HG03060 (cell line): ENCODE measurements around the gene NRGN.

Experiments used
- ATAC-seq: cut with Tn5 transposase; IDR thresholded peaks from one replicate; pipeline ENCODE4 v1.9.1; 2021; ENCODE audit warnings: low read depth, moderate number of reproducible peaks; ENCODE audit not compliant: unreplicated experiment

NRGN gene

DNA sequence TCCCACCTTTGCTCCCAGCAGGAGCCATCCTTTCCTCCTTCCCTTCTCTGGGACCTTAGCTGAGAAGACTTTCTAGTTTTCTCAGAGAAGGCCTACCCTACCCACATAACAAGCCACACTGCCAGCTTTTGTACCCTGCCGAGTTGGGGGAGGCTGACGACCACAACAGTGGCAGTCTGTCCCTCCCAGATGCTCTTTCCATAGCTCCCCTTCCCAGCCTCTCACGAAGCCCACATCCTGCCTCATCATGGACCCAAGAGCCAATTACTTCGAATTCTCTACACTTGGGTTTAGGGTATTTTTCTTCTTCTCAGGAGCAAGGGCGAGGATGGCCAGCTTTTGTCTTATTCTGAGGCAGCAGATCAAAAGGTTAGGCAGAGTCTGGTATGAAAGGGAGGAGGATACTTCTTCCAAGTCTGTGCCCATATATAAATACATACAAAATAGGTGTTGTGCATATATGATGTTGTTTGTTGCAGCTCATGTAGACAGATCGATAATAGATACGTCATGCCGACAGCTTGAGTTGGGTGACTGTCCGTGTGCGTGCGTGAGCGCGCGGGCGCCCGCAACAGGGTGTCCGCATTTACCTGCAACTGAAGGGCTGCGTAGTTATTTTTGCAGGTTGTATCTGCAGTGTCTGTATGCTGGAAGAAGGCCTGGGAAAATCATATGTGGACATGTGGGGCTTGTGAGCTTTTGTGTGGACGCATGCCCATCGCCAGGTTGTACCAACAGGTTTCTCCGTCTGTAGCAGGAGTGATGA lies 846 bp upstream of the NRGN start:
- no peak for ATAC-seq

DNA sequence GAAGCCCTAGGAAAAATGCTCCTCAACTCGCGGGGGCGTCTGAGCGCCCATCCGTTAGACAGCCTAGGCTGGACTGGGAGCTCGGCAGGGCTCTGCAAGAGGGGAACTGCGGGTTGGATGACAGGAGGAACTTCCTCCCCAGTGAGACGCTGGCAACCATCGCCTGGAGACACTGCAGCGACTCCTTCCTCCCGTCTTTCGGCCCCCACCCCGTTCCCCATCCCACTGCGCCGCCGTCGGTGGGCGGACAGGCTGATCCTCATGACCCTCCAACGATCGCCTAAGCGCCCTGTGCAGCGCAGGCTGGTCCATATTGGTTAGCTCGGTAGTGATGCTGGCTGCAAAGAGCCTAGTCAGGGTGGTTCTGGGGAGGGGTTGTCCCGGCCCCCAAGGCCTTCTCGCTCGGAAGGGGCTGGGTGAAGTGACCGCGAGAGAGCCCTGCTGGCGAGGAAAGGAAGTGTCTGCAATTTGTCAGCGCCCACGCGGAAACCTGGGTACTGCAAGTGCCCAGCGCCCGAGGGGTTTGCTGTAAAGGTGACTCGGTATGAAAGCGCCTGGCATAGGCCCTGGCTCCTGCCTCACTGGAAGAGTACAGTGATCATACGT lies 638 bp downstream of the NRGN start:
- no peak for ATAC-seq

DNA sequence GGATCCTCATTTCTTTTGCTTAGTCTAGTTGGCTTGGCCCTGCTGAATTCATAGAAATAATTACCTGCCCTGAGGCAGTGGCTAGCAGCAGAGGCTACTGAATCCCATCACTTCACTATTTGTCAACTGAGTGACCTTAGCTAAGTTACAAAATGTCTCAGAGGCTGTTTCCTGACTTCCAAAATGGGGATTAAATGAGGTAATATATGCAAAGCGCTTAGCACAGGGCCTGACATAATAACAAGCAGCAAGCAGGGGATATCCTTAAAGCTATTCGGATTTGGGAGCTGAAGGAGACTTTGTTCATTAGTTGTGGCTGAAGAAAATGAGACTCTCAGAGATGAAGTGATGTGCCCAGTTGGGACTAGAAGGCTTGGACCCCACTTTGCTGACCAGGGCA lies 2.8 kb downstream of the NRGN start:
- no peak for ATAC-seq

DNA sequence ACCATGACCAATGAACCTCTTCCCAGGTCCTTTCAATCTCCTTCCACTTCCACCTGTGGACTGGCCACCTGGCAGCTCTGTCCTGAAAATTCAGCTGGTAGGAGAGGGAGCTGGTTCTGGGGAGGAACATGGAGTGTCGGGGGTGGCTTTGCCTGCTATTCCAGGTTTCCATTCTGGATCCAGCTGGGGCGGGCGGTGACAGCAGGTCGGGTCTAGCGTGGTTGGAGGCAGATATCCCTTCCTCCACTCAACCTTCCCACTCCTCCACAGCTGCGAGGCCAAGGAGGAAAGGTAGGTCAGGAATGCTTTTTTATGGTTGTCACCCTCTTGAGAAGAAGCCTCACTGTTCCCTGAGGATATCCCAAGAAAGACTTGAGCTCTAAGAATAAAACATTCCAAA lies 3.3 kb downstream of the NRGN start:
- no peak for ATAC-seq

DNA sequence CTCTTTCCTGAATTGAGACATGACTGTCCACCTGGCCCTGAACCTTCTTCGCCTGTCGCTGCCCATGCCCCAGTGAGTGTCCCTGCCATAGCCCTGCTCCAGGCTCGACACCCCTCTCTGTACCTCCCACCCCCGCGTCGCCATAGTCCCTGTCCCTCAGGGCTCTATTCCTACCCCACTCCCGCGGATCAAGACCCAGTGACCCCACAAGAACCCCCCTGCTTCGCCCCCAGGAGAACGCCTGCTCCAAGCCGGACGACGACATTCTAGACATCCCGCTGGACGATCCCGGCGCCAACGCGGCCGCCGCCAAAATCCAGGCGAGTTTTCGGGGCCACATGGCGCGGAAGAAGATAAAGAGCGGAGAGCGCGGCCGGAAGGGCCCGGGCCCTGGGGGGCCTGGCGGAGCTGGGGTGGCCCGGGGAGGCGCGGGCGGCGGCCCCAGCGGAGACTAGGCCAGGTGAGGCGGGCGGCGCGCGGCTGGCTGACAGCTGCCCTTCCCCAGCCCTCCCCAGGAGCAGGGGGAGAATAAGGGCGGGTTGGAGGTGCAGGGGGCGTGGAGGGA lies 5.6 kb downstream of the NRGN start:
- no peak for ATAC-seq

DNA sequence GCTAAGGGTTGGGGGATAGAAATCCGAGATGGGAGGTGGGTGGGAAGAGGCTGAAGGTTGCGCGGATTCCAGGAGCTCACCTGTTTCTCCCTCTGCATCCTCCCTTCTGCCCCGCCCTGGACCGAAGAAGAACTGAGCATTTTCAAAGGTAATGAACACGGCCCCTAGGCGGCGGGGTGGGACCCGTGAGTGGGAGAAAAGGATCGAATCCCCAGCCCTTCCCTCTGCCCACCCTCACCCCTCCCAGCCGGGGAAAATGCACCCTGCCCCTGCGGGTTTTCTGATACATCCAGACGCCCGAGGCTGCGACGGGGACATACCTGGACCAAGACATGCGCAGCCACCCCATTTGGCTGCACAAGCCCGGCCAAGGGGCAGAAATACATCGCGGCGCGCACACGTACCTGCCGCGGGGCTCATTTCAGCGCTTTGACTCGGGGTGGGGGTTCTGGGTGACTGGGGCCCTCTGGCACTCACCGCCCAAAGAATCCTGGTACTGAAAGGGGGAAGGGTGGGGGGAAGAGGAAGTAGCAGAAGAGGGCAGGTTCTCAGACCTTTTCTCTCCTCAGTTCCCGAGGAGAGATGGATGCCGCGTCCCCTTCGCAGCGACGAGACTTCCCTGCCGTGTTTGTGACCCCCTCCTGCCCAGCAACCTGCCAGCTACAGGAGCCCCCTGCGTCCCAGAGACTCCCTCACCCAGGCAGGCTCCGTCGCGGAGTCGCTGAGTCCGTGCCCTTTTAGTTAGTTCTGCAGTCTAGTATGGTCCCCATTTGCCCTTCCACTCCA lies 6.3 kb downstream of the NRGN start:
- peak; percentile 5 for ATAC-seq

DNA sequence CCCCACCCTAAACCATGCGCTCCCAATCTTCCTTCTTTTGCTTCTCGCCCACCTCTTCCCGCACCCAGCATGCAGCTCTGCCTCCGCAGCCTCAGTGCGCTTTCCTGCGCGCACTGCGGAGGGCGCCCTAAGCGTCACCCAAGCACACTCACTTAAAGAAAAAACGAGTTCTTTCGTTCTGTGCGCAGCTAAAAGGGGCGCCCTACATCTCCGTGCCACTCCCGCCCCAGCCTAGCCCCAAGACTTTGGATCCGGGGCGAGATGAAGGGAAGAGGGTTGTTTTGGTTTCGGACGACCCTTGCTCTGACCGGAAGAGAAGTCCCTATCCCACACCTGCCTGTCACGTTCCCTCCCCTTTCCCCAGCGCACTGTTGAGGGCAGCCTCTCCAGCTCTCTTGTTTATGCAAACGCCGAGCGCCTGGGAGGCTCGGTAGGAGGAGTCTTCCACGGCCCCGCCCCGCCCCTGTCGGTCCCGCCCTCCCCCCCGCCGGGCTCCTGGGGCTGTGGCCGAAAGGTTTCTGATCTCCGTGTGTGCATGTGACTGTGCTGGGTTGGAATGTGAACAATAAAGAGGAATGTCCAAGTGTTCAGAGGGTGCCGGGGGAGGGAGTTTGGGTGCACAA lies 7.0 kb downstream of the NRGN start:
- peak; percentile 73 for ATAC-seq

DNA sequence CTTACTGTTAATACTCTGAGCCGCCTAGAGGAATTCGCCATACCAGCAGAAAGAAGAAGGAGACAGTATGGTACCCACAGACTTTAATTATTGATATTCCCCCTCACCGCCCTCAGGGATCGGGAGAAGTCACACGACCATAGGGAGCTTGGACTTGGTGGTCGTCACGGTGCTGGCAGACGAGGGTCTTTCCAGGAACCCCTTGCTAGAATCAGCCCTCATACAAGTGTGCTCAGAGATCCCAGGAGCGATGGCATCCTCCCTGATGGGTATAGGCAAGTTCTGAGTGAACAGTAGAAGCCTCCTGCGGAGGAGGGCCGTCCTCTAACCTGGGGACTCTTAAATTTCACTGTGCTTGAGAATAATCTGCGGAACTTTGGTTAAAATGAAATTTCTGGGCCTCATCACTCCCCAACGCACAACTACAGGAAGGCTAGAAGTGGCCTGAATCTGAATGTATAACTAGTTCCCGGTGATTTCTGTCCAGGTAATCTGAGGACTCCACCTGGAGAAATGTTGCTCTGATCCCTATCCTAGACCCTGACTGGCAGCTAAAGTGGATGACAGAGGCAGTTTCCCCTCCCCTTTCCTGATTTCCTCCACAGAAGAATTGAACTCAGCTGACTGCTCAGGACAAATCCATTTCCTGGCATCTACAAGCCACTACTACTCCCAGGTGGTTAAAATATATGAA lies 7.8 kb downstream of the NRGN start:
- no peak for ATAC-seq

DNA sequence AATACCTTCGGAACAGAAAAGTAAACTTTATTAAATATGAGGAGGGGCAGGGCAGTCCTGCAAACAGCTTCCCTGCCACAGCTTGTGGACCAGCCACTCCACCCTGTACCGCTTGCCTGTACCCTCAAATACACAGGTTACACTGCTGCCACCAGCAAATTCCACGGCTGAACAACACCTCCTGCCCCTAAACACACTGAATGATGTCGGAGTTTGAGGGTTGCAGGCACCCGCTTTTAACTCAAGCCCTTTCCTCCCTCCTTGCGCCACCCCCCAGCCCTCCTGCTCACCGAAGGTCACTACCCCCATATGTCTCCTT lies 8.3 kb downstream of the NRGN start:
- ATAC-seq = no peak

DNA sequence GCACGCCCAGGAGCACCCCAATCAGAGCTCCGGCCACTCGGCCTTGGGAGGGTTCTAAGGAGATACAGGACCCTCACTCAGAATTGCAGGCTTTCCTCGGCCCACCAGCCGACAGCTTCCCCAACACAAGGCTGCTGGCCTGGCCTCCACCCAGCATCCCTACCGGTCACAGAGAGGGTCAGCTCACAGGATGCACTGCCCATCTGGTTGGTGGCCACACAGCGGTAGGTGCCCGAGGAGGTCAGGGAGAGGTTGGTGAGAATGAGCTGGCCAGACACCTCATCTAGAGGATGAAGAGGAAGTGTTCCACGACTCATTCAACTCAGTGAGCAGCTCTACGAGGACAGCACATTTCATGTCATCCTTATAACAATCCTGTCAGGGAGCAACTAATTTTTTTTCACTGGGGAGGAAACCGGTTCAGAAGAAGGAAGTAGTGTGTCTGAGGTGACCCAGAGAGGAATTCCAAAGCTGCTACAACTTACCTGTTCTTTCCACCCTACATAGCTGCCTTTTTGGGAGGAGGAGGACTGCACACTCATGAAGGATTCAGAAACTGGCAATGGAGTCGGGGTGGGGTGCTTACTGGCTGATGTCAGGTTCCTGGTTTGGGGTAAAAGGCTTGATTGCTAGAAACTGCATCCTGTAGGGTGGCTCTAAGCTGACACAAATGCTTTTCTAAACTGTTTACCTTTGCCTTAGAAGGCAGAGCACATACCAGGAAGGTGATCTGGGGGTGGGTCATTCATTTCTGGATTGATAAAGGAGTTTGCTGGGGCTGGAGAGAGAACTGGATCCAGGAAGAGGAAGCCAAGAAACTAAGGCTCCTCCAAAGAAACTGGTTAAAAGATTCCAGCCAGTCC lies 9.0 kb downstream of the NRGN start:
- ATAC-seq = no peak

DNA sequence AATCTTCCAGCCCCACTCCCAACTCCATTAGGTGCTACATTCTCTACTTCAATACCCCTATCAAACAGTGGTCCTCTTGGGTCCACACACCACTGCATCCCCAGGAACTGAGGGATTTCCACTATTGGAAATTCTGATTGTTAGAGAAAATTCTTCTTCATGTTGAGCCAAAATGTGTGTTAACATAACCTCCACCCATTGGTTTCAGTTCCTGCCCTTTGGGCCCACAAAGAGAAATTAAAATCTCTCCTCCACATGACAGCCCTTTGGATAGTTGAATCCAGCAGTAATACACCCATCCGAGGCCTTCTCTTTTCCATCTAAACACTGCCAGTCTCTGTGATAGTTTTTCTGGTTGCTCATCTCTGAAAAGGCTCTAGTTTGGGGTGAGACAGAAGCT lies 10.2 kb downstream of the NRGN start:
- ATAC-seq = no peak

DNA sequence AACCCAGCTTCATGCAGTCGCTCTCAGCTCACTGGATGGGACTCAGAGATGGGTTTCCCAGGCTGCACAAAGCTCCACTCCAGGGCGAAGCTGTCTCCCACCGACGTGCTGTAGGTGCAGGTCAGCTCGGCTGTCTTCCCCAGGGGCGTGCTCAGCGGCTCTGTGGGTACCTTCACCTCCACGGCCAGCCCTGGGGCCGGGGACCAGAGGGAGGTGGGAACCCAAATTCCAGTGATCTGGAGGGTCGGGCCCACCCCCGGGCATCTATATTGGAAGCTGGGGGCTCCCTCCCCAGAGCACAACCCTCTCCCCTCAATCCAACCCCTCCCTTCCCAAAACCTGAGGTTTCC lies 11.6 kb downstream of the NRGN start:
- no peak for ATAC-seq

DNA sequence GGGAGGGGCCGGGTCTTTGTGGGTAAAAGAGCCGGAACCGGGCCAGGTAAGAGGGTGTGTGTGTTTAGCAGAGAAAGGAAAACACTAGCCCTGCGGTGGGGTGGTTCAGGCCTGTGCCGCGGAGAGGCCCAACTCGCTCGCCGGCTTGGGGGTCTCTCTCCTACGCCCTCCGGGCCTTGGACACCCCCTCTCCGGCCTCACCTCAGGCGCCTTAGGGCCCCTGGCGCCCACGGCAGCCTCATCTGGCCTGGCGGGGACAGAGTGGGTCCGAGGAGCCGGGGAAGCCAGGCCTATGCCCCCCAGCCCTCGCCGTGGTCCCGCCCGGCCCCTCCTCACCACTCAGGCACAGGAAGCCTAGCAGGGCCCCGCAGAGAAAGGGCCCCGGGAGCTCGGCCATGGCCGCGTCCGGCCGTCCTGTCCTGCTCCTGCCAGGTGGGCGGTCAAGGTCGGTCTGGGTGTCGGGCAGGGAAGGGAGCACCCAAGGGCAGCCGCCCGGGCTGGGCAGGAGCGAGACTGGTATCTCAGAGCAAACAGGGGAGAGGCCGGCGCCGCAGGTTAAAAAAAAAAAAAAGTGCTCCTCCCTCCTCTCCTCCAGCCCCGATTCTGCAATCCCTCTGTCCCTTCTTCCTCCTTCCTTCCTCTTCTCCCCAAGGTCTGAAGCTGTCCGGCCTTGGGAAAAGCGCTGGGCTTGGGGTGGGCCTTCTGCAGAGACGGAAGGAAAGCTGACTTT lies 12.2 kb downstream of the NRGN start, which contains the start of gene VSIG2:
TSS of gene VSIG2 (minus strand) at position 515 of the 730 bp plus-strand sequence. CDS start at position 397, 118 bp downstream.
- ATAC-seq = no peak

DNA sequence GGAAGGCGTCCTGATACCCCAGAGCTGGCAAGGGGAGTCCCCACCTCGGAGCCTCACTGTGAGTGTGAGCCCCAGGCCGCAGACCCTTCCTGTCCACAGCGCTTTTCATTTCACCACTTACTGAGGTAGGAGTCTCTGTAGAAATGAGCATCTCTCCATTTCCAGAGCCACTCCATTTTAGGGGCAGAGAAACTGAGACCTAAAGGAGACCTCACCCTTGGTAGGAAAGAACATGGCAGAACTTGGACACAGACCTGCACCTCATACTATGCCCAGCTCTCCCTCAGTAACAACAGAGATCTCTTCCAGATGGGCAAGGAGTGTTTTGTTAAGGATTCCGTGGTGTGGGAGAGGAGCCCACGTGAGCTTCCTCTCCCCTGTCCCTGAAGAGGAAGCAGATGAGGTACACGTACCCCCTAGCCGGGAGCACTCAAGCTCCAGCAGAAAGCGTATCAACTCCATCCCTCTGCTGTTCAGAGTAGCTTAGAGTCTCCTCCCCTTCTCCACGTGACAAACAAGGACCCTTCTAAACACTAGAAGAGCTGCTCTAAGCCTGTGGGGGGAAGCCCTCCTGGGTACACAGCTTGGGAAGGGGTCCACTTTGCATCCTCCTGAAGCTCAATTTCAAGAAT lies 12.8 kb downstream of the NRGN start:
- ATAC-seq = no peak

DNA sequence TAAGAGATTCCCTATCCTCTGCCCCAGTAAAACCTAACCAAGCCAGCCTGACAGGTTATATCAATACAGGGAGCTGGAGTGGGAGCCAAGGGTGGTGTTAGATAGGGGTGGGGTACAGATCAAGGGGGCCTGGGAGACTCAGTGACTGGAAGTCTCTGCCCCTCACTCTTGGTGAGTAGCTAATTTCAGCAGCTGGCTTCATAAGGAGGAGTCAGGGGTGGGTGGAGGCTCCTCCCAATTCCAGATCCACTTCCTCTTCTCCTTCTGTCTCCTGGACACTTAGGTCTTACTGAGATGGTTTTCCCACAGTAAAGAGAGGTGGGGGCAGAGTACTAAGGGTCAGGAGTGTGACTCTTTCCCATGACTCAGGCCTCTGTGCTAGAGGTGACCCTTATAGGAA lies 13.5 kb downstream of the NRGN start:
- ATAC-seq = no peak

DNA sequence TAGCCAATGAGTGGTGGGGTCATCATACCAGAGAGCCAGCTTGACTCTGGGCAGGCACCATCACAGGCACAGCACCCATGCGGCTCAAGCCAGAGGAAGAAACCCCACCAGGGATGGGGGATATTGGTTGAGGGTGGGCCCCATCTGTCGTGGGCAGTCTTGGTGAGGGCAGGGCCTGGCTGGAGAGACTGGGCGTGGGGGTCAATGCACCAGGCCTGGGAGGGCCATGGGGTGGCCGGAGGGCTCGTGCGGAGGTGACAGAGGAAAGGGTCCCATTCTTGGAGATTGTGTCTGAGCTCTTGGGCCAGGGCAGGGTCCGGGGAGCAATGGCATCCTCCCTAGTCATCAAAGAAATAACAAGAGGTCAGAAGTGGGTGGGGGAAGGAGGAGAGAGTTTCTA lies 13.9 kb downstream of the NRGN start:
- no peak for ATAC-seq

DNA sequence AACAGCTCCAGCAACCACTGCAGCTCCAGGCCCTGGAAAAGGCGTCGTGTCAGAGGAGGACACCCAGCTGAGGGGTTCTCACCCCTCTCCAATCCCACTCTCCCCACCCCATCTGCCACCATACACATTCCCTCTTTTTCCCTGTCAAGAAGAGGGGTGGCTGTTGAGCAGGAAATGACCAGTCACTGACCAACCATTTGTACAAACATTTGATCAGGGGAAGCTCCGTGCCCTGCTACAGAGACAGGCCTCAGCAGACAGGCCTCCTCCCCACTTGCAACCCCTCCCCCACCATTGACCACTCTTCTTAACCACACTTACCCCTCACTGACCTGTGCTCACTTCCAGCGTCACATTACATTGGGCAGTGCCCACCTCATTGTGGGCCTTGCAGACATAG lies 14.6 kb downstream of the NRGN start:
- no peak for ATAC-seq

DNA sequence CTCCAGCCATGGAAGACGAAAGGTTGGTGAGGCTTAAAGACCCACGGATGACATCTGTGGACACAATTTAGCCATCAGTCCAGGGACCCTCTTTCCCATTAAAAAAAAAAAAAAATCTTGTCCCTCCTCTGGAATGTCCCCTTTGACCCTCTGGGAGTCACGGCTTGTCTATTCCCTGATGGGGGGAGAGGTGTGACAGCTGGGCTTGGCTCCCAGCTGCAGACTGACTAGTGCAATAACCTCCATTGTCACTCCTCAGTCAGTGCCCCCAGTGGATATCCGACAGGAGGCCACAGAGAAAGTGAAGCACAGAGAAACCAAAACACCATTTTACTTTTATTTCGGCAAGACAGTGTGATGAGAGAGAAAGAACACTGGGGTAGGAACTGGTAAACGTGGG lies 15.0 kb downstream of the NRGN start:
- ATAC-seq = no peak
